A673 (cell line): ENCODE measurements around the gene THAP12. TPM values are rescaled to one million over a fixed set of nuclear protein-coding genes. Genes with fewer than 3 reads are reported as not detected.

ENCODE experiments used
- BruUV-seq: library from RNA; stranded (reverse); fragments of 400-500 nt; replicated peaks from 2 replicates; lab custom pipeline; 2021; lab: Mats Ljungman, UMichigan
- CTCF ChIA-PET: fragments of 300-600 bp; sonication (Branson Sonifier 250); formaldehyde crosslinking; loops from one replicate; lab custom pipeline; 2022; ENCODE audit warnings: antibody characterized with exemption; lab: Charles Lee
- POLR2A ChIA-PET: fragments of 300-600 bp; sonication (Branson Sonifier 250); formaldehyde crosslinking; loops from one replicate; lab custom pipeline; 2022; ENCODE audit warnings: antibody characterized with exemption; ENCODE audit not compliant: low non-redundant PET; lab: Charles Lee
- DNase-seq: peaks from one replicate; pipeline ENCODE4 v3.0.0-alpha.2; 2015; ENCODE audit warnings: low spot score
- H3K27ac ChIP-seq: fragments of 200-600 bp; sonication (generic); 2 replicates; pipeline ENCODE4 v1.5.1; 2016; ENCODE audit warnings: mixed run types, low read depth, mild to moderate bottlenecking, mixed read lengths, antibody characterized with exemption, low read length; ENCODE audit not compliant: poor library complexity, severe bottlenecking
- H3K27me3 ChIP-seq: fragments of 200-600 bp; sonication (generic); replicated peaks from 2 replicates; pipeline ENCODE4 v1.6.1; 2017; ENCODE audit warnings: mixed run types, low read depth, mild to moderate bottlenecking, mixed read lengths, antibody characterized with exemption, low read length; ENCODE audit not compliant: insufficient read depth, poor library complexity
- H3K36me3 ChIP-seq: fragments of 200-600 bp; sonication (generic); 2 replicates; pipeline ENCODE4 v1.6.1; 2016; ENCODE audit warnings: mixed run types, mild to moderate bottlenecking, mixed read lengths, antibody characterized with exemption, low read length; ENCODE audit not compliant: insufficient read depth, poor library complexity, severe bottlenecking
- H3K4me1 ChIP-seq: fragments of 200-600 bp; sonication (generic); 2 replicates; pipeline ENCODE4 v1.6.1; 2017; ENCODE audit warnings: mixed run types, mild to moderate bottlenecking, mixed read lengths, antibody characterized with exemption, low read length; ENCODE audit not compliant: insufficient read depth, poor library complexity, severe bottlenecking
- H3K4me3 ChIP-seq: fragments of 200-600 bp; sonication (generic); 2 replicates; pipeline ENCODE4 v1.5.1; 2016; ENCODE audit warnings: low read depth, mixed run types, mild to moderate bottlenecking, mixed read lengths, low read length; ENCODE audit not compliant: poor library complexity, severe bottlenecking
- H3K9me3 ChIP-seq: fragments of 200-600 bp; sonication (generic); 2 replicates; pipeline ENCODE4 v1.6.1; 2016; ENCODE audit warnings: mixed run types, low read depth, mild to moderate bottlenecking, mixed read lengths, antibody characterized with exemption, low read length; ENCODE audit not compliant: poor library complexity, severe bottlenecking
- EZH2 ChIP-seq: fragments of 200-600 bp; sonication (generic); IDR thresholded peaks from 2 replicates; pipeline ENCODE4 v1.6.1; 2017; ENCODE audit warnings: borderline replicate concordance, low read depth, mild to moderate bottlenecking, mixed read lengths, antibody characterized with exemption, low read length; ENCODE audit not compliant: poor library complexity, severe bottlenecking
- intact Hi-C: fragments of 100-400 bp; cut with micrococcal nuclease; formaldehyde crosslinking; loops from one replicate; pipeline ENCODE4 v1.10.0; 2022; ENCODE audit not compliant: unreplicated experiment
- total RNA-seq: library from RNA; stranded (reverse); gene quantifications from 2 replicates; pipeline ENCODE4 v1.2.3, GENCODE V29; 2021
- TF ChIP-seq, protein P1 (sequence below): fragments of 300-800, 200-600 bp; sonication (generic); conservative IDR thresholded peaks from 2 replicates; pipeline ENCODE4 v1.5.1; 2017; ENCODE audit warnings: low read depth, mild to moderate bottlenecking, antibody characterized with exemption, low read length, moderate library complexity, mixed read lengths

The THAP12 gene
- total RNA-seq, 1 experiment from 2014 or later, result 53.1 TPM

DNA sequence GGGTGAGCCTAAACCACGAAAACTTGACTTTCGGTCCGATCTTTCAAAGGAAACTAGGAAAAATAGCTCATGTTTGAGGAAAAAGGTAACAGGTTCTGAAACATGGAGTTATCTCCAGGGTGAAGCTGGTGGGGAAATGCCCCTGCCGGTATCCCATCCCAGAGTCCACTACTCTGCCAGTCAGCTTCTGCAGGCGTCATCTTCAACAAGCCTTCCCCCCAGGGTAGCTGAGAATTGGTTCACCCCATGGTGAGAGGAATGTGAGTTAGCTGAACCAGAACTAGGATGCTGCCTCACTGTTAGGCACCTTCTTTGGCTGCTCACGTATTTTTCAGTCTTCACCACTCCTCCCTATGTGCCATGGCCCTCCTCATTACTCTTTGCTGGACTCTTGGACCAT lies 1.3 kb upstream of the THAP12 start:
- Histone ChIP-seq H3K27ac (no peak overlapping the region), H3K36me3 (no peaks in the 10 kb centered on the region), H3K9me3 (no peaks in the 10 kb centered on the region), H3K27me3 (no peaks in the 10 kb centered on the region), H3K4me1 (peaks cover 23% of the 10 kb centered on the region), H3K4me3 (peak overlapping the region; percentile 89)
- TF ChIP-seq, protein P1, sequence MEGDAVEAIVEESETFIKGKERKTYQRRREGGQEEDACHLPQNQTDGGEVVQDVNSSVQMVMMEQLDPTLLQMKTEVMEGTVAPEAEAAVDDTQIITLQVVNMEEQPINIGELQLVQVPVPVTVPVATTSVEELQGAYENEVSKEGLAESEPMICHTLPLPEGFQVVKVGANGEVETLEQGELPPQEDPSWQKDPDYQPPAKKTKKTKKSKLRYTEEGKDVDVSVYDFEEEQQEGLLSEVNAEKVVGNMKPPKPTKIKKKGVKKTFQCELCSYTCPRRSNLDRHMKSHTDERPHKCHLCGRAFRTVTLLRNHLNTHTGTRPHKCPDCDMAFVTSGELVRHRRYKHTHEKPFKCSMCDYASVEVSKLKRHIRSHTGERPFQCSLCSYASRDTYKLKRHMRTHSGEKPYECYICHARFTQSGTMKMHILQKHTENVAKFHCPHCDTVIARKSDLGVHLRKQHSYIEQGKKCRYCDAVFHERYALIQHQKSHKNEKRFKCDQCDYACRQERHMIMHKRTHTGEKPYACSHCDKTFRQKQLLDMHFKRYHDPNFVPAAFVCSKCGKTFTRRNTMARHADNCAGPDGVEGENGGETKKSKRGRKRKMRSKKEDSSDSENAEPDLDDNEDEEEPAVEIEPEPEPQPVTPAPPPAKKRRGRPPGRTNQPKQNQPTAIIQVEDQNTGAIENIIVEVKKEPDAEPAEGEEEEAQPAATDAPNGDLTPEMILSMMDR, result no peak
- TF ChIP-seq EZH2, result no peak
- DNase-seq, result peak; percentile 26
- ChIA-PET POLR2A (no interaction called here), CTCF (no interaction called here)
- no TSS peak for BruUV-seq
- intact Hi-C loops, result no loop called here

DNA sequence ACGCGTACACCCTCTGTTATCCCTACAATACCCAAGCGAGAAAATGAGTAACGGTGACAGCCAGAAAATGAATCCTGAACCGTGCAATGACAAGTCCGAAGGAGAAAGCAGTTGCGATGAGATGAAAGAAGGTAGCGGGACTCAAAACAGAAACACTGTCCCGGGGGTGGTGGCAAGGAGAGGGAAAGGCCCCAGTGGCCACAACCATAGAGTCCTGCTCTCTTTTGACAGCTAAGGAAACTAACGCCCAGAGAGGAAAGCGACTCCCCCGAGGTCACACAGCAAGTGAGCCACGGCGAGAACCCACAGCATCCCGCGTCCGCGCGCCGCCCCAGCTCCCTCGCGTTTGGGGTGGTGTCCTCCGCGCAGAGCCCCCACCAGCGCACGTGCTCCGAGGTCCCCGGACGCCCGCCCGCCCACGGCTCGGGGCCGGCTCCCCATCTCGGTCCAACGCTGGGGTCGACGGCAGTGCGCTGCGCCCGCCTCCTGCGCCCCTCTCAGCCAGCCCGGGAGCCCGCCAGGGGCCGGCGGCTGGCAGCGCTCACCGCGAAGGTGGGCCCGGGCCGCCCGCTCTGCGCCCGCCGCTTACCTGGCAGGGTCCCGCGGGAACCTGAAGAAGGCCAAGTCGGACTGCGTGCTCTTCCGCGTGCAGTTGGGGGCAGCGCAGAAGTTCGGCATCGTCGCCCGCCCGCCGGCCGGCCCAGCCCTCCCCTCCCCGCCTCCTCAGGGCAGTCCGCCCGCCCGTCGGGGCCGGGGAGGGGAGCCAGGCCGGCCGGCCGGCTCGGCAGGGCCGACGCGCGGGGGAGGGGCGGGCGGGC lies 564 bp downstream of the THAP12 start:
- peak overlapping the region; percentile 89 for H3K4me3 ChIP-seq
- POLR2A ChIA-PET, result no interaction called here
- no TSS peak for BruUV-seq
- CTCF ChIA-PET, result interaction anchor here (0.7 kb wide), 1 partner anchor 172 kb away, joined by 6 read pairs; no protein-coding TSS in a partner anchor
- no peaks in the 10 kb centered on the region for H3K9me3 ChIP-seq
- H3K27me3 ChIP-seq, result no peaks in the 10 kb centered on the region
- peaks cover 23% of the 10 kb centered on the region for H3K4me1 ChIP-seq
- intact Hi-C loops, result loop anchor here (2.0 kb wide), 1 partner anchor 64 kb away; the partner anchor contains the start of gene EMSY
- TF ChIP-seq, protein P1, result no peak
- no peak for TF ChIP-seq EZH2
- DNase-seq, result peak; percentile 42
- peak overlapping the region; percentile 82 for H3K27ac ChIP-seq
- no peaks in the 10 kb centered on the region for H3K36me3 ChIP-seq

DNA sequence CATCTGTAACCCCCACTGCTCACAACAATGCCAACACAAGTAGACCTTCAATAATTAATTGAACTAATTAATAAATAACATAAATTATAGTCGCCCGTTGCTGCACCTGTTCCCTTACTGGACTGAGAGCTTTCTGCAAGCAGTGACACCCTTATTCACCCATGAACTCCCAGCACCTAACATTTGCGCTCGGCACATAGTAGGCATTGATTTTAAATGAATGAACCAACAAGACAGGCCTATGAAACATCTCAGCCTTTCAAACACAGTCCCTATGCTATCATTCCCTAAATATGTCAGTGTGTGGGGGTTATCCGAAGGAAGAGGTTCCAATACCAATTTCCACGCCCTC lies 1.1 kb downstream of the THAP12 start:
- Histone ChIP-seq H3K4me1 (peaks cover 23% of the 10 kb centered on the region), H3K9me3 (no peaks in the 10 kb centered on the region), H3K4me3 (peak overlapping the region; percentile 89), H3K27me3 (no peaks in the 10 kb centered on the region), H3K36me3 (no peaks in the 10 kb centered on the region), H3K27ac (peak overlapping the region; percentile 82)
- DNase-seq, result no peak
- ChIA-PET POLR2A (no interaction called here), CTCF (interaction anchor here (0.7 kb wide), 1 partner anchor 171 kb away, joined by 6 read pairs; no protein-coding TSS in a partner anchor)
- BruUV-seq, result no TSS peak
- no peak for TF ChIP-seq EZH2
- TF ChIP-seq, protein P1, result no peak
- intact Hi-C loops, result loop anchor here (2.0 kb wide), 1 partner anchor 65 kb away; the partner anchor contains the start of gene EMSY
